B cell (primary cell): ENCODE data around the gene TRPM8.

Experiments
- EZH2 ChIP-seq: IDR thresholded peaks from 2 replicates; pipeline ENCODE4 v1.6.1; 2012; ENCODE audit warnings: borderline replicate concordance, low read depth, mild to moderate bottlenecking, moderate library complexity, low read length; ENCODE audit not compliant: insufficient read depth, poor library complexity, severe bottlenecking
- TF ChIP-seq, protein P1 (sequence below): fragments of 200-600 bp; IDR thresholded peaks from one replicate; pipeline ENCODE4 v1.8.0; 2022; ENCODE audit warnings: antibody characterized with exemption, mild to moderate bottlenecking

DNA sequence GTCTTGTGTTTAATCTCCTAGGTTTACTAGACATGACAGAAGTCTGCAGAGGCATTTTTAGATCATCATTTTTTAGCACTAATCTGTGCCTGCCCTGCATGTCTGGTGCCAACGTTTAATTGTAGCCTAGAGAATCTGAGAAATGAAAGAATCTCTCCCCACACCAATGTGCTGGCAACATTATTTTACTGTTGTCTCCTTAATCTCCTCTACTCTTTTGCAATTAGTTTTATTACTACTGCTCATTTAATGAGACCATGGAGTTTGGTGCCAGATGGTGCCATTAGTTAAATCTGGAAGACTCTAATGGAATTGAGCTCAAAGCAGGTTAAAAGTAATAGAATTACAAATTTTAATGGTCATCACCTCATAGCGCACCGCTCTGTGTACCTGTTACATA is 129.3 kb downstream of the TRPM8 start:
- TF ChIP-seq, protein P1, sequence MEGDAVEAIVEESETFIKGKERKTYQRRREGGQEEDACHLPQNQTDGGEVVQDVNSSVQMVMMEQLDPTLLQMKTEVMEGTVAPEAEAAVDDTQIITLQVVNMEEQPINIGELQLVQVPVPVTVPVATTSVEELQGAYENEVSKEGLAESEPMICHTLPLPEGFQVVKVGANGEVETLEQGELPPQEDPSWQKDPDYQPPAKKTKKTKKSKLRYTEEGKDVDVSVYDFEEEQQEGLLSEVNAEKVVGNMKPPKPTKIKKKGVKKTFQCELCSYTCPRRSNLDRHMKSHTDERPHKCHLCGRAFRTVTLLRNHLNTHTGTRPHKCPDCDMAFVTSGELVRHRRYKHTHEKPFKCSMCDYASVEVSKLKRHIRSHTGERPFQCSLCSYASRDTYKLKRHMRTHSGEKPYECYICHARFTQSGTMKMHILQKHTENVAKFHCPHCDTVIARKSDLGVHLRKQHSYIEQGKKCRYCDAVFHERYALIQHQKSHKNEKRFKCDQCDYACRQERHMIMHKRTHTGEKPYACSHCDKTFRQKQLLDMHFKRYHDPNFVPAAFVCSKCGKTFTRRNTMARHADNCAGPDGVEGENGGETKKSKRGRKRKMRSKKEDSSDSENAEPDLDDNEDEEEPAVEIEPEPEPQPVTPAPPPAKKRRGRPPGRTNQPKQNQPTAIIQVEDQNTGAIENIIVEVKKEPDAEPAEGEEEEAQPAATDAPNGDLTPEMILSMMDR = no peak
- TF ChIP-seq EZH2 = no peak
